OCI-LY7 (cell line): Measurements from ENCODE around the gene CLDN22. TPM values are rescaled to one million over a fixed set of nuclear protein-coding genes. Genes with fewer than 3 reads are reported as not detected.

ENCODE experiments used
- BruUV-seq: library from RNA; stranded (reverse); fragments of 400-500 nt; replicated peaks from 2 replicates; lab custom pipeline; 2021; lab: Mats Ljungman, UMichigan
- CTCF ChIA-PET: fragments of 300-600 bp; sonication (Branson Sonifier 250); formaldehyde crosslinking; loops from one replicate; lab custom pipeline; 2022; ENCODE audit warnings: antibody characterized with exemption; ENCODE audit not compliant: unreplicated experiment; lab: Charles Lee
- POLR2A ChIA-PET: fragments of 300-600 bp; sonication (Branson Sonifier 250); formaldehyde crosslinking; loops from one replicate; lab custom pipeline; 2022; ENCODE audit warnings: antibody characterized with exemption; lab: Charles Lee
- DNase-seq: peaks from one replicate; pipeline ENCODE4 v3.0.0-alpha.2; 2015; ENCODE audit warnings: low spot score
- H2AFZ ChIP-seq: fragments of 200-600 bp; sonication (generic), shearing (Covaris generic); 2 replicates; pipeline ENCODE4 v1.6.1; 2014; ENCODE audit warnings: mild to moderate bottlenecking, antibody characterized with exemption, low read length, moderate library complexity
- H3K27ac ChIP-seq: fragments of 200-600 bp; sonication (generic); 2 replicates; pipeline ENCODE4 v1.5.1; 2014; ENCODE audit warnings: mixed run types, low read depth, mild to moderate bottlenecking, moderate library complexity, low read length, inconsistent platforms; ENCODE audit not compliant: poor library complexity, severe bottlenecking
- H3K36me3 ChIP-seq: fragments of 200-600 bp; sonication (generic); 2 replicates; pipeline ENCODE4 v1.6.1; 2014; ENCODE audit warnings: mild to moderate bottlenecking, antibody characterized with exemption, low read length, moderate library complexity, mixed read lengths; ENCODE audit not compliant: insufficient read depth
- H3K4me1 ChIP-seq: fragments of 200-600 bp; sonication (generic); 2 replicates; pipeline ENCODE4 v1.5.1; 2014; ENCODE audit warnings: mild to moderate bottlenecking, low read length; ENCODE audit not compliant: insufficient read depth, poor library complexity, severe bottlenecking
- H3K4me2 ChIP-seq: fragments of 200-600 bp; sonication (generic); 2 replicates; pipeline ENCODE4 v1.6.1; 2014; ENCODE audit warnings: mild to moderate bottlenecking, low read length
- H3K4me3 ChIP-seq: fragments of 200-600 bp; sonication (generic); 2 replicates; pipeline ENCODE4 v1.5.1; 2014; ENCODE audit warnings: mild to moderate bottlenecking, low read depth, low read length; ENCODE audit not compliant: poor library complexity, severe bottlenecking
- H3K79me2 ChIP-seq: fragments of 200-600 bp; sonication (generic); 2 replicates; pipeline ENCODE4 v1.6.1; 2016; ENCODE audit warnings: low read depth, mild to moderate bottlenecking, low read length, moderate library complexity, mixed read lengths; ENCODE audit not compliant: insufficient read depth
- H3K9me2 ChIP-seq: fragments of 200-600 bp; sonication (generic); 2 replicates; pipeline ENCODE4 v1.6.1; 2016; ENCODE audit warnings: mild to moderate bottlenecking, low read length, mixed read lengths; ENCODE audit not compliant: insufficient read depth
- H3K9me3 ChIP-seq: fragments of 200-600 bp; sonication (generic); 2 replicates; pipeline ENCODE4 v1.6.1; 2014; ENCODE audit warnings: mild to moderate bottlenecking, mixed run types, low read length, mixed read lengths
- H4K20me1 ChIP-seq: fragments of 200-600 bp; sonication (generic); 2 replicates; pipeline ENCODE4 v1.6.1; 2014; ENCODE audit warnings: mild to moderate bottlenecking, antibody characterized with exemption, low read length, moderate library complexity, mixed read lengths; ENCODE audit not compliant: insufficient read depth
- EZH2phosphoT487 ChIP-seq: fragments of 200-600 bp; sonication (generic); IDR thresholded peaks from 2 replicates; pipeline ENCODE4 v1.6.1; 2018; ENCODE audit warnings: low read depth, borderline replicate concordance, mild to moderate bottlenecking, mixed run types, antibody characterized with exemption, low read length, moderate library complexity, mixed read lengths
- intact Hi-C: fragments of 100-400 bp; cut with micrococcal nuclease; formaldehyde crosslinking; loops from one replicate; pipeline ENCODE4 v1.10.0; 2022; ENCODE audit not compliant: unreplicated experiment
- total RNA-seq, 2 experiments: library from RNA; depleted of rRNA in 1 of 2; stranded (reverse); fragments of >200 nt in 1 of 2; shearing (Covaris generic) in 1 of 2; gene quantifications; 2 replicates each; pipeline ENCODE4 v1.2.3, GENCODE V29; 2014 to 2022
- TF ChIP-seq, protein P1 (sequence below): fragments of 200-600 bp; sonication (generic); conservative IDR thresholded peaks from 2 replicates; pipeline ENCODE4 v1.5.1; 2014; ENCODE audit warnings: mild to moderate bottlenecking, antibody characterized with exemption, low read length, moderate library complexity, mixed read lengths

Gene CLDN22
- total RNA-seq, 2 experiments from 2014 or later = not detected

DNA sequence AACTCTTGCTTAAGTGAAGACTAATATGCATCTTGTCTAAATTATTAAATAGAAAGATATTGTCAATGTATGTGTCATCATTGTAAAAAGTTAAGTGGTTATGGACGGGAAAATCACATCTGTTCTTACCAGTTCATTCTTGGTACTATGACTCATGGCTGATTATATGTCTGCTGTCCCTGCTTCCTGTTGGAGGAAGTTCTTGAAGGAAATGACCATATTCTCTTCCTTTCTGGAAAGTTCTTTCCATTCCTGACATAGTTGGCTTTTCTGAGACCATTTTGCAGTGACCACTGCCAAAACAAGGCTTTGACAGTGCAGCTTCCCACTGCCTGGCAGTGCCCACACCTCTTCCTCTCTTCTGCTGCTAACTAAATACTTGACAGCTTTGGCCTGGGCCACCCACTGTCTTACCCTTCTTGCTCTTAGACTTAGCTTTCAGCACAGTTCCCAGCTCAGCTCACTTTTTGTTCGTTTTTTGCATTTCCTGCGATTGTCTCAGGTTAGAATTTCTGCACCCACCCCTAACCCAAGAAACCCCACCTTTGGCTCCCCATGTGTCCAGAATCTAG, 15.4 kb upstream of the CLDN22 start:
- Histone ChIP-seq H3K27ac (no peak overlapping the region), H3K9me3 (no peaks in the 10 kb centered on the region), H3K4me2 (no peak overlapping the region), H4K20me1 (no peaks in the 10 kb centered on the region), H3K9me2 (no peaks in the 10 kb centered on the region), H3K79me2 (no peaks in the 10 kb centered on the region), H3K36me3 (no peaks in the 10 kb centered on the region), H3K4me3 (no peak overlapping the region), H3K4me1 (no peaks in the 10 kb centered on the region), H2AFZ (no peak overlapping the region)
- ChIA-PET CTCF (no interaction called here), POLR2A (no interaction called here)
- DNase-seq = no peak
- intact Hi-C loops = no loop called here
- TF ChIP-seq, protein P1, sequence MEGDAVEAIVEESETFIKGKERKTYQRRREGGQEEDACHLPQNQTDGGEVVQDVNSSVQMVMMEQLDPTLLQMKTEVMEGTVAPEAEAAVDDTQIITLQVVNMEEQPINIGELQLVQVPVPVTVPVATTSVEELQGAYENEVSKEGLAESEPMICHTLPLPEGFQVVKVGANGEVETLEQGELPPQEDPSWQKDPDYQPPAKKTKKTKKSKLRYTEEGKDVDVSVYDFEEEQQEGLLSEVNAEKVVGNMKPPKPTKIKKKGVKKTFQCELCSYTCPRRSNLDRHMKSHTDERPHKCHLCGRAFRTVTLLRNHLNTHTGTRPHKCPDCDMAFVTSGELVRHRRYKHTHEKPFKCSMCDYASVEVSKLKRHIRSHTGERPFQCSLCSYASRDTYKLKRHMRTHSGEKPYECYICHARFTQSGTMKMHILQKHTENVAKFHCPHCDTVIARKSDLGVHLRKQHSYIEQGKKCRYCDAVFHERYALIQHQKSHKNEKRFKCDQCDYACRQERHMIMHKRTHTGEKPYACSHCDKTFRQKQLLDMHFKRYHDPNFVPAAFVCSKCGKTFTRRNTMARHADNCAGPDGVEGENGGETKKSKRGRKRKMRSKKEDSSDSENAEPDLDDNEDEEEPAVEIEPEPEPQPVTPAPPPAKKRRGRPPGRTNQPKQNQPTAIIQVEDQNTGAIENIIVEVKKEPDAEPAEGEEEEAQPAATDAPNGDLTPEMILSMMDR = no peak
- TF ChIP-seq EZH2phosphoT487 = no peak
- no TSS peak for BruUV-seq

- ChIA-PET CTCF (no interaction called here), POLR2A (no interaction called here)
- TF ChIP-seq, protein P1 = no peak
- TF ChIP-seq EZH2phosphoT487 = no peak
- Histone ChIP-seq H3K36me3 (no peaks in the 10 kb centered on the region), H3K4me3 (no peak overlapping the region), H3K27ac (no peak overlapping the region), H3K79me2 (no peaks in the 10 kb centered on the region), H2AFZ (no peak overlapping the region), H3K9me3 (no peaks in the 10 kb centered on the region), H3K9me2 (no peaks in the 10 kb centered on the region), H3K4me2 (no peak overlapping the region), H3K4me1 (no peaks in the 10 kb centered on the region), H4K20me1 (no peaks in the 10 kb centered on the region)
- no TSS peak for BruUV-seq
- DNase-seq = no peak
- intact Hi-C loops = no loop called here
These were observed 13.9 kb upstream of the CLDN22 start for GRCh38 chr4:183333983-183334382.

DNA sequence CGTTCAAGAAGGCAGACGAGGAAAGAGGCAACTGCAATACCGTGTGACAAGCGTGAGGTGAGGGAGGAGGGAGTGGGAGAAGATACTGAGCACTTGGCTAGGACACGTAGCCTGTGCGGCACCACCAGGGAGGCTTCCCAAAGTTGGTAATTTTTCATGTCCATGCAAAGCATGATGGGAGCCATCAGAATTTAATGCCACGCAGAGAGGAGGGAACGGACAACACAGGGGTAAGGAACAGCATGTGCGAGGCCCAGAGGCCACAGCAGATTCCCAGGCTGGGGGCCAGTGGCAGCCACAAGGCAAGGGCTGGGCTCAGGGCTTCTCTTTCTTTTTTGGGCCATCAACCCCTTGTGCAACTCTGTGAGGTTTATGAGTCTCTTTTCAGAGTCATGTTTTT, 13.1 kb upstream of the CLDN22 start:
- Histone ChIP-seq H3K27ac (no peak overlapping the region), H4K20me1 (no peaks in the 10 kb centered on the region), H3K9me2 (no peaks in the 10 kb centered on the region), H3K36me3 (no peaks in the 10 kb centered on the region), H3K9me3 (no peaks in the 10 kb centered on the region), H3K79me2 (no peaks in the 10 kb centered on the region), H3K4me3 (no peak overlapping the region), H3K4me1 (no peaks in the 10 kb centered on the region), H3K4me2 (no peak overlapping the region), H2AFZ (no peak overlapping the region)
- BruUV-seq = no TSS peak
- TF ChIP-seq, protein P1 = no peak
- no peak for TF ChIP-seq EZH2phosphoT487
- intact Hi-C loops = no loop called here
- POLR2A ChIA-PET = no interaction called here
- DNase-seq = no peak
- CTCF ChIA-PET = no interaction called here
